ENCODE data around the gene DPYD.
"Not testable (repeated sequence)": the region's sequence is repeated elsewhere in the genome, so short reads cannot be mapped to it uniquely, and the experiment has no call there.

Gene DPYD

DNA sequence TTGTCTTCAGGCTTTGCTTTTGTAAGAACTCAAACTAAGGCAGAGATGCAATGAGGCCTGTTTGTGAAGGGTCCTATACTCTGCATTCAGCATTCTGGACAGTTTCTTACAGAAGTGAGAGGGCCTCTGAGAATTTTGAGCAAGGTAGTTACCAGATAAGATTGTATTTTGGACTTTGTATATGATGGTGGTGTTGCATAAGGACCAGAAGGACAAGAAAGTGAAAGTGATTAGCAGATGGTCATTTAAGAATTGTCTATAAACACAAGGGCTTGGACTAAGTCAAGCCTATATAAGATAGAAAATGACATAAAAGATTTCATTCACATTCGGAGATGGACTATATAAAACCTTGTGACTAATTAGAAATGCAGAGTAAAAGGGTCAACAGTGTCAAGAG is 662.2 kb downstream of the DPYD start:
- Mint-ChIP-seq H3K36me3 (ENCODE audit: low read depth) (no peaks in the 10 kb centered on the region), H3K4me3 (no peak overlapping the region), H3K9me3 (no peaks in the 10 kb centered on the region), H3K27ac (no peak overlapping the region), H3K4me1 (peaks cover 4% of the 10 kb centered on the region), H3K27me3 (no peaks in the 10 kb centered on the region)
- ATAC-seq (no peak), DNase-seq (no peak)

DNA sequence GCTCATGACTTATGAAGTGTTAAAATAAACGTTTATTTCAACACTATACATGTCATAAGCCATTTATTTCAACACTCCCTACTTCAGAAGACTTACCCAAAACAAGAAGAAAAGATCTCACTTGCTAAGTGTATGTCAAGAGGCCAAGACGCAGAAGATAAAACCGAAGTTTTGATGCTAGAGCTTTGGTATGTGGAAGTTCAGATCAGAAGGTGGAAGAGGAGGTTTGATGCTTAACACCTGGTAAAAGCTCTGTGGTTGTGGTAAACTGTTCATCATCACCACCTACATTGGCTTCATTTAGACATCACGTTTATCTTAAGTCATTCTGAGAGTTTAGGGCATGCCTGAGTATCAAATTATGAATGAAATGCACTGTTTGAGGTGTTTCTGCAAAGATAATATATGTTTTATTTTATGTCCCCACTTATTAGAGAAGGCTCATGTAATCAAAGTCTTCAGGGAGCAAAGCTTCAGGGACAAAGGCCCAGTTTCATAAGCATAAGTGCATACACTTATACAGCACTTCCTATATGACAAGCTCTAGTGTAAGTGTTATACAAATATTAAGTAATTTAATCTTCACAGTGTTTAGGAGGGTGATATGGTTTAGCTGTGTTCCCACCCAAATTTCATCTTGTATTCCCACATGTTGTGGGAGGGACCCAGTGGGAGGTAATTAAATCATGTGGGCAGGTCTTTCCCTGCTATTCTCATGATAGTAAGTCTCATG is 665.9 kb downstream of the DPYD start:
- Mint-ChIP-seq H3K9me3 (no peaks in the 10 kb centered on the region), H3K36me3 (ENCODE audit: low read depth) (peaks cover 5% of the 10 kb centered on the region), H3K27me3 (no peaks in the 10 kb centered on the region), H3K4me3 (no peak overlapping the region), H3K4me1 (peaks cover 4% of the 10 kb centered on the region), H3K27ac (no peak overlapping the region)
- DNase-seq (no peak), ATAC-seq (no peak)

DNA sequence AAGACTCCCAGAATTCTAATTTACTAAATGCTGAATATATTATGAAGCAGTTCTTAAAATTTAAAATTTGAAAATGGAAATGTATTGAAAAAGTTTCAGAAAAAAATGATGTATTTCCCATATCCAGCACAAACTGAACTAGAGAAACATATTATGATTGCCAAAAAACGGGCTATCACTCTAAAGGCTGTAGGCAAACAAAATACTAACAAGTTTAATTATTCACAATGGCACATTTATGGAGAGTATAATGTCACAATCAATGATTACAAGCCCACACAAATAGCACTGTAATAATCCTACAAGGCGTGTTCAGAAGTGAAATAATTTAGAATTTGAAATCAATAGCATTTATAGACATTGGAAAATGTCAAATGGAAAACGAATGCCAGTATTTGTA is 667.9 kb downstream of the DPYD start:
- Mint-ChIP-seq H3K27ac (no peak overlapping the region), H3K4me1 (peaks cover 4% of the 10 kb centered on the region), H3K4me3 (no peak overlapping the region), H3K27me3 (no peaks in the 10 kb centered on the region), H3K9me3 (peaks cover 8% of the 10 kb centered on the region), H3K36me3 (ENCODE audit: low read depth) (peaks cover 10% of the 10 kb centered on the region)
- ATAC-seq (no peak), DNase-seq (no peak)

DNA sequence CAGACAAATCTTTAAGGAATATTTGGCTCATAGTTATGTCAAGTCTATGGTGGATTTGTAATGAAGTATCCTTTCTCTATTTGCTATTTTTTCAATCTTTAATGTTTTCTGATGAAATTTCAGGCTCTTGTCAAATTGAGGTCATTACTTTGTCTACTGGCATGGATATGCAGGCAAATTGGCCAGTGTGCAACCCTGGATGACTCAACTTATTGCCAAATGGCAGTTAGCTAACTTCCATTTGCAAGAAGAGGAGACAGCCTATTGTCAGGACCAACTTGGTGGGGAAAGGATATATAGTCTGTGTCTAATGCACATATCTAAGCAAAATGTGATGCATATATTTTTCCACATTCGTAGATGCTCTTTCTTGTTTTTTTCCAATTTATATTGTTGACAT is 668.8 kb downstream of the DPYD start:
- Mint-ChIP-seq H3K4me1 (peaks cover 4% of the 10 kb centered on the region), H3K27ac (no peak overlapping the region), H3K27me3 (no peaks in the 10 kb centered on the region), H3K4me3 (no peak overlapping the region), H3K36me3 (ENCODE audit: low read depth) (peaks cover 10% of the 10 kb centered on the region), H3K9me3 (peaks cover 8% of the 10 kb centered on the region)
- ATAC-seq (no peak), DNase-seq (no peak)

DNA sequence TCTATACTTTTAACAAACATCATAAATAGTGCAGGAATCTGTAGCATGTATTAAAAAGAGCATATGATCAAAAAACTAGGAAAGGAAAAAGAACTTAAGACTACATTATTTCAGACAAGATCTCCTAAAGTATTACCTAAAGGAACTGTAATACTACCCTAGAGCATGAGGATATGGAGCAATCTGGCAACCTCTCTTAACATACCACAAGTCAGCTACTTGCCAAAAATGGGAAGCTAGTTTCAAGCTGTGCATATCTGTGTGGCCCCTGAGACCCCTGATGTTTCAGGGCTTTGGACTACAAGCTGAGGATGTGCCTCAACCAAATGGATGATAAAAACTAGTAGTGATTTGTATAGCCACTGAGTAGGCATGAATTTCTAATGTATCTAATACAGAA is 673.6 kb downstream of the DPYD start:
- Mint-ChIP-seq H3K9me3 (peaks cover 8% of the 10 kb centered on the region), H3K27me3 (no peaks in the 10 kb centered on the region), H3K4me1 (no peaks in the 10 kb centered on the region), H3K27ac (no peak overlapping the region), H3K36me3 (ENCODE audit: low read depth) (peaks cover 10% of the 10 kb centered on the region), H3K4me3 (no peak overlapping the region)
- no peak for ATAC-seq
- DNase-seq: no peak

DNA sequence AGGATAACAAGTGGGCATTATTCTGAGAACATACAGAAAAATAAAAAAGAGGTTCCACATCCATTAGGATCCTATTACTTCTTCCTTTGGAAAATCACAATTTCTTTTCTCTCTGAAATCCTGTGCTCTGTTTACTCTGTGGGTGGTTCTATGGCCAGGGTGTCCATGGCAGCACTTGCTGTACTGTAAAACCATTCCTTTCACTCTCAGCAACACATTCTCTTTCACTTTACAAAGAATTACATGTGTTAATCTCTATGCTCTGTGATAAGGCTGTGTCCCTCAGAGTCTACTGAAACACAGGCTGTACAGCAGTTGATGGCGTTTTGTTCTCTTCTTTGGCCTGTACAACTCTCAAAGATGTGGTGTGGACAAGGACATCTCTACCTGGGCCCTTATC is 675.2 kb downstream of the DPYD start:
- DNase-seq (no peak), ATAC-seq (no peak)
- no peaks in the 10 kb centered on the region for H3K27me3 Mint-ChIP-seq
- H3K4me3 Mint-ChIP-seq: no peak overlapping the region
- H3K9me3 Mint-ChIP-seq: peaks cover 8% of the 10 kb centered on the region
- peaks cover 5% of the 10 kb centered on the region for H3K36me3 Mint-ChIP-seq (ENCODE audit: low read depth)
- H3K4me1 Mint-ChIP-seq: no peaks in the 10 kb centered on the region
- H3K27ac Mint-ChIP-seq: no peak overlapping the region

DNA sequence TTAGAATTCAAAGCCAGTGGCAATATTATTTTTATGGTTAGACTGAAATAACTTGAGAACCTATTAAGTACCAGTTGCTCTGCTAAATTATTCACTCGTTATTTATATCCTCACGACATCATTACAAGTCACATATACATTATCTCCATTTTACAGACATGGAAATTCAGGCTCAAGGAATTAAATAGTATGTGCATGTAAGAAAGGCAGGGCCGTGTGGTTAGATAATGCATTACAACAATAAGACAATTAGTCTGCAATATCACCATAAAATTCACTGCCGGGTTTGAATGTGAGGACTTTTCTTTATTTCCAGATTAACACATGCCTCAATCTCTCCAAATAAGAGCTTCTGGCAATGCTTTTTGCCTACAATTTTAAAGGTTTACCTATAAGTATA is 675.8 kb downstream of the DPYD start:
- Mint-ChIP-seq H3K9me3 (peaks cover 8% of the 10 kb centered on the region), H3K4me1 (no peaks in the 10 kb centered on the region), H3K4me3 (no peak overlapping the region), H3K36me3 (ENCODE audit: low read depth) (peaks cover 5% of the 10 kb centered on the region), H3K27ac (no peak overlapping the region), H3K27me3 (no peaks in the 10 kb centered on the region)
- ATAC-seq: no peak
- no peak for DNase-seq

GRCh38 chr1:97243973-97244560 is 676.8 kb downstream of the DPYD start:
- no peak overlapping the region for H3K27ac Mint-ChIP-seq
- DNase-seq (no peak), ATAC-seq (no peak)
- no peaks in the 10 kb centered on the region for H3K27me3 Mint-ChIP-seq
- H3K36me3 Mint-ChIP-seq (ENCODE audit: low read depth): peaks cover 4% of the 10 kb centered on the region
- H3K4me1 Mint-ChIP-seq: no peaks in the 10 kb centered on the region
- H3K4me3 Mint-ChIP-seq: no peak overlapping the region
- peaks cover 7% of the 10 kb centered on the region for H3K9me3 Mint-ChIP-seq

DNA sequence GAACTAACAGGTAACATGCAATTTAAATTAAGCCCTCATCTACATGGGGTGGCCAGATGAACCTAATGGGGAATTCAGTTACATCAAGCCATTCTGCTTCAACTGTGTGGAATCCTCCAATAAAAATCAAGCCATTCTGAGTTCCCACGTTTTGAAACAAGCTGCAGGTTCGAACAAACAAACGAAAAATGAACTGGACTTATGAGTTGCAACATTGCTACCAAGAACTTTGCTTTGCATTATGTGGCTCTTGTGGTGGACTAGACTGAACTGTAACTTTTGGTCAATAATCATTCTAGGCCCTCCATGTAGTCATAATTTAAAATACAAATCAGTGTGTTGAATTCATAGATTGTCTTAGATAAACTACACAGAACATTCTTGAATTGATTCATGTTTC is 682.0 kb downstream of the DPYD start:
- DNase-seq (no peak), ATAC-seq (no peak)
- no peaks in the 10 kb centered on the region for H3K4me1 Mint-ChIP-seq
- no peaks in the 10 kb centered on the region for H3K27me3 Mint-ChIP-seq
- peaks cover 8% of the 10 kb centered on the region for H3K36me3 Mint-ChIP-seq (ENCODE audit: low read depth)
- H3K27ac Mint-ChIP-seq: no peak overlapping the region
- H3K9me3 Mint-ChIP-seq: no peaks in the 10 kb centered on the region
- H3K4me3 Mint-ChIP-seq: no peak overlapping the region

- not testable (repeated sequence) for H3K27ac Mint-ChIP-seq, ATAC-seq, H3K4me3 Mint-ChIP-seq, H3K4me1 Mint-ChIP-seq, H3K9me3 Mint-ChIP-seq, DNase-seq, H3K27me3 Mint-ChIP-seq
- peaks cover 31% of the 10 kb centered on the region for H3K36me3 Mint-ChIP-seq (ENCODE audit: low read depth)
Observed at GRCh38 chr1:97231354-97231753, 689.5 kb downstream of the DPYD start.

DNA sequence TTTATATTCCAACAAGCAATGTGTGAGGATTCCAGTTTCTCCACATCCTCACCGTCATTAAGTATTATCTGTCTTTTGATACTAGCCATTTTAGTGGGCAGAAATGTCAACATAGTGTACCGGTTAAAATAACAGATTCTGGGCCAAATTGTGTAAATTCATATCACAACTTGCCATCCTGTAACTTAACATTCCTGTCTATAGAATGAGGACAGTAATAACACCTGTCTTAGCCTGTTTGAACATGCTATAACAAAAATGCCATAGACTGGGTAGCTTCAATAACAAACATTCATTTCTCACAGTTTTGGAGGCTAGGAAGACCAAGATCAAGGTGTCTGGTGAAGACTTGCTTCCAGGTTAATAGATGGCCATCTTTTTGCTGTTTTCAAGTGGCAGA is 708.2 kb downstream of the DPYD start:
- Mint-ChIP-seq H3K4me3 (no peak overlapping the region), H3K27me3 (no peaks in the 10 kb centered on the region), H3K36me3 (ENCODE audit: low read depth) (peaks cover 5% of the 10 kb centered on the region), H3K9me3 (peaks cover 6% of the 10 kb centered on the region), H3K4me1 (no peaks in the 10 kb centered on the region), H3K27ac (no peak overlapping the region)
- ATAC-seq (no peak), DNase-seq (no peak)

GRCh38 chr1:97210307-97210706 is 710.5 kb downstream of the DPYD start:
- DNase-seq: no peak
- Mint-ChIP-seq H3K4me3 (no peak overlapping the region), H3K27me3 (no peaks in the 10 kb centered on the region), H3K9me3 (no peaks in the 10 kb centered on the region), H3K27ac (no peak overlapping the region), H3K36me3 (ENCODE audit: low read depth) (peaks cover 2% of the 10 kb centered on the region), H3K4me1 (no peaks in the 10 kb centered on the region)
- no peak for ATAC-seq

- DNase-seq (no peak), ATAC-seq (no peak)
- no peaks in the 10 kb centered on the region for H3K9me3 Mint-ChIP-seq
- H3K27me3 Mint-ChIP-seq: no peaks in the 10 kb centered on the region
- H3K36me3 Mint-ChIP-seq (ENCODE audit: low read depth): no peaks in the 10 kb centered on the region
- H3K4me3 Mint-ChIP-seq: no peak overlapping the region
- no peaks in the 10 kb centered on the region for H3K4me1 Mint-ChIP-seq
- no peak overlapping the region for H3K27ac Mint-ChIP-seq
Observed at GRCh38 chr1:97209381-97209957, 711.4 kb downstream of the DPYD start.

DNA sequence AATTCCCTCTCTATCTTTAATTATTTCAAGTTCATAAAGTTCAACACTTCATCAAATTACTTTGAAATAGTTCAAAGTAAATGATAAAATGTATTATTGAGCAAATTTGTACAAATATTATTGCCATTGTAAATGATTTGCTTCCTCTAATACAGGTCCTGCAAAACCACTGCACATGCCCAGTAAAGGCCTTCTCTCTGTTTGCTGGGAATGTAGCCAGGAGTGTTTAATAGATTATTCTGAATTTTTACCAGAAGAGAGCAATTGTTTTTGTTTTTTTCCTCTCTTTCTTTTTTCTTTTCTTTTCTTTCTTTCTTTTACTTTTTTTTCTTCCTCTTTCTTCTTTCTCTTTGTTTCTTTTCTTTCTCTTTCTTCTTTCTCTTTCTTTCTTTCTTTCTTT is 713.0 kb downstream of the DPYD start:
- Mint-ChIP-seq H3K9me3 (no peaks in the 10 kb centered on the region), H3K36me3 (ENCODE audit: low read depth) (no peaks in the 10 kb centered on the region), H3K4me1 (no peaks in the 10 kb centered on the region), H3K27me3 (no peaks in the 10 kb centered on the region), H3K4me3 (no peak overlapping the region), H3K27ac (no peak overlapping the region)
- DNase-seq (no peak), ATAC-seq (no peak)

DNA sequence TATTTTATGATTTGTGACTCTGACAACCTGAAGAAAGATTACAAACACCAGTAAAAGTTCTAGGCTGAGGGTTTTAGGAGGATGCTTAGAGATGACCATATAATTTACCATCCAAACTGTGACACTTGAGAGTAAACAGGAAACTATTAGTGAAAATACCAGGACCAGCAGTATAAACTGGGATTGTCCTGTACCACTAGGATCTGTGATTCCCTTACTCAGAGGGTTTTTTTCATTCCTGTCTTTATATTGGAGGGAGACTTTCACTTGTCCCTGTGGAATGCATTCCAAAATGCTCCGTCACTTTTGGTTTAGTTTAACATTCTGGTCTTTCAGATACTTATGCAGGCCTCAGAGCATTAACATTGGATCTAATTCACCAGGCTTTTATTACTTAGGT is 716.4 kb downstream of the DPYD start:
- H3K36me3 Mint-ChIP-seq (ENCODE audit: low read depth): no peaks in the 10 kb centered on the region

More for the DNA sequence above, 716.4 kb downstream of the DPYD start:
- Mint-ChIP-seq H3K4me1 (no peaks in the 10 kb centered on the region), H3K9me3 (no peaks in the 10 kb centered on the region), H3K4me3 (no peak overlapping the region), H3K27ac (no peak overlapping the region), H3K27me3 (no peaks in the 10 kb centered on the region)
- no peak for DNase-seq
- ATAC-seq: no peak

All from activated naive CD8-positive, alpha-beta T cell treated with anti-CD3 and anti-CD28 coated beads, Interleukin-2, amount 50 U/mL, for 24 hours (primary cell).